Measurements from ENCODE around the gene ITIH5. TPM values are rescaled to one million over a fixed set of nuclear protein-coding genes. Genes with fewer than 3 reads are reported as not detected.

ITIH5 gene
- total and polyA plus RNA-seq, 9 of the 15 experiments (the other 6 are each of a cell fraction or from before 2014, with no cell fraction given), result 0.52 to 4.5 (median 2.6) TPM

DNA sequence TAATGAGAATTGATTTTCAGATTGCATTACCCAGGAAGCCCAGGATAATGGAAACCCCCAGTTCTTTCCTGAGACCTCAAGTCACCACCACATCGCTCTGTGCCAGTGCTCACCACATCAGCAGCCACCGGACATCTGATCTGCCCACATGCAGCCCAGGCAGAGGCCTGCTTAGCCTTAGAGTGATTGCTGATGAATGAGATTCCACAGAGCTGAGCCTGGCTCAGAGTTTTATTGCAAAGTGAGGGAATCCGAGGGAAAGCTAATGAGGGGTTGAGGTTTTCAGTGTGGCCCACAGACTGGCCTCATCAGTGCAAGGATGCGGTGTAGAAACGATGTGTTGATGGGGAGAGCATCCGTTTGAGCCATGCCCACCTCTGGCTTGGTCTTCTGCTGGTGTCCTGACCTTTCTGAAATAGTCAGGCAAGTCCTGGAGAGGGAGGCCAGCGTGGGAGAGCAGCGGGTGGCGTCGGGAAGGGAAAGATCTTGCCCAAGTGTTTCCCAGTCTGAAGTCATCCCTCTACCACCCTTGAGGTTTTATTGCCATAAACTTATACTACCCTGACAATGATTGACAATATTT, 120.3 kb downstream of the ITIH5 start:
- ChIA-PET POLR2A (interaction anchor here (1.2 kb wide), 1 partner anchor 15 kb away, joined by 4 read pairs; no protein-coding TSS in a partner anchor), CTCF (ENCODE audit: low intra/inter-chr PET ratio) (interaction anchor here (0.6 kb wide), 1 partner anchor 1149 kb away, joined by 3 read pairs; no protein-coding TSS in a partner anchor)
- DNase-seq (ENCODE audit: extremely low read depth in 1 of 4, low spot score in 3 of 4), result no peak
- intact Hi-C loops (cut with micrococcal nuclease) (no loop called here), in situ Hi-C loops (cut with MboI) (no loop called here)
- BruUV-seq (replicated peaks), result no TSS peak
- Histone ChIP-seq H3K79me2 (ENCODE audit: control insufficient read depth, insufficient read depth, low read length) (no peaks in the 10 kb centered on the region), H3K36me3 (ENCODE audit: control insufficient read depth, insufficient read depth, low read length) (no peaks in the 10 kb centered on the region), H3K9ac (ENCODE audit: insufficient read depth in 1 of 2, low read depth in 2 of 2, low read length in 2 of 2) (no peak overlapping the region), H3K27me3 (ENCODE audit: control insufficient read depth in 2 of 2, insufficient read depth in 2 of 2, low read length in 2 of 2) (peaks cover 10 to 26% of the 10 kb centered on the region in 2 experiments), H3K9me3 (replicated peaks; ENCODE audit: control insufficient read depth, insufficient read depth, low read depth, low read length) (no peaks in the 10 kb centered on the region), H3K4me2 (ENCODE audit: insufficient read depth, low read length) (no peak overlapping the region), H2AFZ (ENCODE audit: low read depth, low read length) (no peak overlapping the region), H3K4me3 (no peak overlapping the region), H3K9me1 (ENCODE audit: control insufficient read depth, insufficient read depth, low read length) (no peaks in the 10 kb centered on the region), H3K27ac (ENCODE audit: extremely low read depth, low read depth, low read length) (no peak overlapping the region), H3K4me1 (replicated peaks in 1 of 2; ENCODE audit: control insufficient read depth in 2 of 2, insufficient read depth in 2 of 2, low read length in 2 of 2) (no peaks in the 10 kb centered on the region), H4K20me1 (replicated peaks; ENCODE audit: control insufficient read depth, insufficient read depth, low read length) (no peaks in the 10 kb centered on the region; the same call in 1 of the 2 replicates)
- TF ChIP-seq MEIS2 (IDR thresholded peaks at IDR 0.05; ENCODE audit: partially characterized antibody) (no peak), LCOR (CRISPR knock-in tag; IDR thresholded peaks at IDR 0.05) (no peak), MEF2D (tag; conservative IDR thresholded peaks at IDR 0.05; ENCODE audit: low read depth) (no peak)
- TF ChIP-seq, protein P1, sequence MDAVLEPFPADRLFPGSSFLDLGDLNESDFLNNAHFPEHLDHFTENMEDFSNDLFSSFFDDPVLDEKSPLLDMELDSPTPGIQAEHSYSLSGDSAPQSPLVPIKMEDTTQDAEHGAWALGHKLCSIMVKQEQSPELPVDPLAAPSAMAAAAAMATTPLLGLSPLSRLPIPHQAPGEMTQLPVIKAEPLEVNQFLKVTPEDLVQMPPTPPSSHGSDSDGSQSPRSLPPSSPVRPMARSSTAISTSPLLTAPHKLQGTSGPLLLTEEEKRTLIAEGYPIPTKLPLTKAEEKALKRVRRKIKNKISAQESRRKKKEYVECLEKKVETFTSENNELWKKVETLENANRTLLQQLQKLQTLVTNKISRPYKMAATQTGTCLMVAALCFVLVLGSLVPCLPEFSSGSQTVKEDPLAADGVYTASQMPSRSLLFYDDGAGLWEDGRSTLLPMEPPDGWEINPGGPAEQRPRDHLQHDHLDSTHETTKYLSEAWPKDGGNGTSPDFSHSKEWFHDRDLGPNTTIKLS (IDR thresholded peaks at IDR 0.05; ENCODE audit: borderline replicate concordance, low read depth), result no peak
- TF ChIP-seq, protein P2, sequence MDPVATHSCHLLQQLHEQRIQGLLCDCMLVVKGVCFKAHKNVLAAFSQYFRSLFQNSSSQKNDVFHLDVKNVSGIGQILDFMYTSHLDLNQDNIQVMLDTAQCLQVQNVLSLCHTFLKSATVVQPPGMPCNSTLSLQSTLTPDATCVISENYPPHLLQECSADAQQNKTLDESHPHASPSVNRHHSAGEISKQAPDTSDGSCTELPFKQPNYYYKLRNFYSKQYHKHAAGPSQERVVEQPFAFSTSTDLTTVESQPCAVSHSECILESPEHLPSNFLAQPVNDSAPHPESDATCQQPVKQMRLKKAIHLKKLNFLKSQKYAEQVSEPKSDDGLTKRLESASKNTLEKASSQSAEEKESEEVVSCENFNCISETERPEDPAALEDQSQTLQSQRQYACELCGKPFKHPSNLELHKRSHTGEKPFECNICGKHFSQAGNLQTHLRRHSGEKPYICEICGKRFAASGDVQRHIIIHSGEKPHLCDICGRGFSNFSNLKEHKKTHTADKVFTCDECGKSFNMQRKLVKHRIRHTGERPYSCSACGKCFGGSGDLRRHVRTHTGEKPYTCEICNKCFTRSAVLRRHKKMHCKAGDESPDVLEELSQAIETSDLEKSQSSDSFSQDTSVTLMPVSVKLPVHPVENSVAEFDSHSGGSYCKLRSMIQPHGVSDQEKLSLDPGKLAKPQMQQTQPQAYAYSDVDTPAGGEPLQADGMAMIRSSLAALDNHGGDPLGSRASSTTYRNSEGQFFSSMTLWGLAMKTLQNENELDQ (CRISPR knock-in tag; IDR thresholded peaks at IDR 0.05; ENCODE audit: borderline replicate concordance), result no peak
- WGBS (ENCODE audit: insufficient coverage, low coverage, missing lambda C conversion rate), result 2% methylated on average over 10 of the region's 10 CpGs
- no peak for FAIRE-seq
- no peak for ATAC-seq
